Stimulated activated CD8-positive, alpha-beta memory T cell treated with anti-CD3 and anti-CD28 coated beads, Interleukin-7, amount 100 ng/mL, for 24 hours (primary cell): Measurements from ENCODE around the gene DPH1.

Experiments
- DNase-seq: peaks from one replicate; pipeline ENCODE4 v3.0.0-alpha.2; 2020; ENCODE audit warnings: low read depth

Gene DPH1

GRCh38 chr17:2050300-2051060 lies 20.5 kb downstream of the DPH1 start:
- DNase-seq: no peak

GRCh38 chr17:2051061-2051932 lies 21.3 kb downstream of the DPH1 start:
- no peak for DNase-seq

- DNase-seq: no peak
Measured at GRCh38 chr17:2051933-2052559, 22.1 kb downstream of the DPH1 start.

- DNase-seq: no peak
Measured at GRCh38 chr17:2053380-2054261, 23.7 kb downstream of the DPH1 start.

- DNase-seq: no peak
Measured at GRCh38 chr17:2054262-2054511, 24.2 kb downstream of the DPH1 start.

GRCh38 chr17:2054512-2055291 lies 24.7 kb downstream of the DPH1 start, which contains the start of gene HIC1:
TSS of gene HIC1 (plus strand) at chr17:2055103. CDS start at chr17:2056691, 1,588 bp downstream.
- no peak for DNase-seq

GRCh38 chr17:2055292-2056205 lies 25.6 kb downstream of the DPH1 start:
- DNase-seq: no peak

GRCh38 chr17:2056206-2057174 lies 26.5 kb downstream of the DPH1 start:
- no peak for DNase-seq

GRCh38 chr17:2057175-2057759 lies 27.3 kb downstream of the DPH1 start:
- no peak for DNase-seq

GRCh38 chr17:2057760-2058585 lies 28.0 kb downstream of the DPH1 start:
- no peak for DNase-seq

GRCh38 chr17:2058586-2059546 lies 28.9 kb downstream of the DPH1 start:
- DNase-seq: peak; percentile 48

GRCh38 chr17:2059547-2060384 lies 29.8 kb downstream of the DPH1 start:
- DNase-seq: no peak

- no peak for DNase-seq
Measured at GRCh38 chr17:2060385-2060658, 30.4 kb downstream of the DPH1 start.

- DNase-seq: no peak
Measured at GRCh38 chr17:2060681-2061440, 30.9 kb downstream of the DPH1 start.

GRCh38 chr17:2061441-2061958 lies 31.5 kb downstream of the DPH1 start:
- no peak for DNase-seq
